ENCODE results near the gene FBXO42. TPM values are rescaled to one million over a fixed set of nuclear protein-coding genes. Genes with fewer than 3 reads are reported as not detected.

The FBXO42 gene
- total RNA-seq, 1 donor from 2014 or later: 9.0 TPM

DNA sequence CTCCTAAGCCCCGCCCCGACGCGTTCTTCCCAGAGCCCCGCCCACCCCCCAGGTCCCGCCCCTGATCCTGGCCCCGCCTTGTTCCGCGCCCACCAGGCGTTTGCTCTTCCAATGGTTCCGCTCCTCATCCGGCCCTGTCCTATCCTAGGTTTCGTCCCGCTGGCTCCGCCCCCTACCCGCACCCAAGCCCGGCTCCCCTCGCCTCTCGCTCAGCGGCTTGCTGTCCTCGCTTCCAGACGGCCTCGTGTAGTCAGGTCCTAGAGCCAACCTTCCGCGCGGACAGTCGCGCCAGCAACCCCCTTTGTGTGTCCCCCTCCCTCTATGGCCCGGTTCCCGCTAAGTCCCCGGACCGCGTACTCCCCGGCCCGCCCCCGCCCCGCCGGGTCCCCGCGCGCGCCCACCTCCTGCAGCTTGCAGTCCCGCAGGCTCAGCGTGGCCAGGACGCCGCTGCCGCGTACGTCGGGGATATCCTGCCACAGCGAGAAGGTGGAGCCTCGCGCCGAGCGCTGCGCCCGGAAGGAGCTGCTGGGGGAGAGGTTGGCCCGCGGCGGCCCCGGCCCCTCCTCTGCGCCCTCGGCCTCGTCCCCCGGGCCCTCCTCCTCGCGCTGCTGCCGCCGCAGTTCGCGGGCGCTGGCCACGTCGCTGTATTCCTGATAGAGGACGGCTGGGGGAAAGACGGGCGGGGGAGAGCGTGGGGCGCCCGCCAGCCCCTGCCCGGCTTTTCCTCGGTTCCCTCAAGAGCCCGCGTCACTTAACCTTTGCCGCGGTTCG, 145.5 kb downstream of the FBXO42 start:
- peak; percentile 96 for DNase-seq (ENCODE audit: low spot score)
- peak; percentile 92 for ATAC-seq

- DNase-seq (ENCODE audit: low spot score) (peak; percentile 67), ATAC-seq (no peak)
These were observed 146.3 kb downstream of the FBXO42 start for GRCh38 chr1:16205891-16206546.

DNA sequence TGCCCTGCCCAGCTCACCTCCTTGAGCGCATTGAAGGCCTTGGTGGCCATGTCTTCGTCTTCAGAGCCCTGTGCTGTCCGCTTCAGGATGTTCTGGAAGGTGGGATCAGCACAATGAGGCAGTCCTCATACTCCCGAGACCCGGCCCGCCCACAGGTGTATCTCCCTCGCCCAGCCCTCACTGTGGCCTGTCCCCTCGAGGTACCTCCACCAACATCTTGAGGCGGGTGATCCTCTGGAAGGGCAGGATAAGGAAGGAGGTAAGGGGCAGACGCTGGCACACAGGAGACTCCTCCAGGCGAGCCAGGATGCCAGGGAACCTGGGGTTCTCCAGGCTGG, 147.0 kb downstream of the FBXO42 start:
- ATAC-seq (no peak), DNase-seq (ENCODE audit: low spot score) (no peak)

DNA sequence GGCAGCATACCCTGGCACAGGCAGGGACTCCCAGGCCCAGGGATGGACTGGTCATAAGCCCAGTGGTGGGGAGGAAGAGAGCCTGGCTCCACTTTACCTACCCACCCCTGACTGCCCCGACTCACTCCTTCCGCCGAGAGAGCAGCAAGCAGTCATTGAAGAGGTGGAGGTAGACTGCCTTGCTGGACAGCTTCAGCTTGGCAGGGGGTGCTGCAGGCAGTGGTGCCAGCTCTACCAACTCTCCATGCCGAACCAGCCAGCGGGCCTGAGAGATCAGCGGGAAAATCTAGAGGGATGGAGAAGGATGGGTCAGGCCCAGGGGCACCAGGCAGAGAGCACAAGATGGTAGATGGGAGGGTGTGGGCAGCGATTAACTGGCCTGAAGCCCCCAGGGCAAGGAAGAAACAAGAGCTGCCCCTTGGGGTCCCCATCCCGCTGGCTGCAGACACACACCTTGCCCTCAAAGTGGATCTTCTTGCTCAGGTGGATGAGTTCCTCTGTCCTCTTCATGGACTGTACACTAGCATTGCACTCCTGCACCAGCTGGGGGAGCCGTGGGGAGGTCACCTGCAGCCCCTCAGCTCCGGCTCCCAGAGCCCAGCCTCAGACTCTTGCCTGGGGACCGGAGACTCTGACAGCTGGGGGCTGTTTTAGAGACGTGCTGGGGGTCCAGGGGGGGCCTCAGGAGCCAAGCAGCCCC, 147.5 kb downstream of the FBXO42 start:
- DNase-seq (ENCODE audit: low spot score) (no peak), ATAC-seq (no peak)

DNA sequence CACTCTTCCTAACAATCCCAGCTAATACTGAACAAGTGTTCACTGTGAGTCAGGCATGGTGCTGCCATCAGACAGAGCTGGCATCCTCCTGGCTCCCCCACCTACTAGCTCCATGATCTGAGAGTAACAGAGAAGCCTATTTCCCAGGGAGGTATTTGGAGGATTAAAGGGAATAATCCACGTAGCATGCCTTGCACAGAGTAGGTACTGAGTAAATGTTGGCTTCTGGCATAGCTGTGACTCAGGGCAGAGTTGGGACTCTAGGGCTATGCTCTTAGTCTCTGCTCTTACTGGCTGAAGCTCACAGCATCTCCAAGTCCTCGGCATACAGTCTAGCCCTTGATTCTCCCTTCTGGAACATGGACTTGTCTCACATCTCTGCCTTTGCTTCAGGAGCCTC, 148.1 kb downstream of the FBXO42 start:
- DNase-seq (ENCODE audit: low spot score) (no peak), ATAC-seq (no peak)

- ATAC-seq: no peak
- DNase-seq (ENCODE audit: low spot score): no peak
These were observed 148.7 kb downstream of the FBXO42 start for GRCh38 chr1:16203550-16203949.

DNA sequence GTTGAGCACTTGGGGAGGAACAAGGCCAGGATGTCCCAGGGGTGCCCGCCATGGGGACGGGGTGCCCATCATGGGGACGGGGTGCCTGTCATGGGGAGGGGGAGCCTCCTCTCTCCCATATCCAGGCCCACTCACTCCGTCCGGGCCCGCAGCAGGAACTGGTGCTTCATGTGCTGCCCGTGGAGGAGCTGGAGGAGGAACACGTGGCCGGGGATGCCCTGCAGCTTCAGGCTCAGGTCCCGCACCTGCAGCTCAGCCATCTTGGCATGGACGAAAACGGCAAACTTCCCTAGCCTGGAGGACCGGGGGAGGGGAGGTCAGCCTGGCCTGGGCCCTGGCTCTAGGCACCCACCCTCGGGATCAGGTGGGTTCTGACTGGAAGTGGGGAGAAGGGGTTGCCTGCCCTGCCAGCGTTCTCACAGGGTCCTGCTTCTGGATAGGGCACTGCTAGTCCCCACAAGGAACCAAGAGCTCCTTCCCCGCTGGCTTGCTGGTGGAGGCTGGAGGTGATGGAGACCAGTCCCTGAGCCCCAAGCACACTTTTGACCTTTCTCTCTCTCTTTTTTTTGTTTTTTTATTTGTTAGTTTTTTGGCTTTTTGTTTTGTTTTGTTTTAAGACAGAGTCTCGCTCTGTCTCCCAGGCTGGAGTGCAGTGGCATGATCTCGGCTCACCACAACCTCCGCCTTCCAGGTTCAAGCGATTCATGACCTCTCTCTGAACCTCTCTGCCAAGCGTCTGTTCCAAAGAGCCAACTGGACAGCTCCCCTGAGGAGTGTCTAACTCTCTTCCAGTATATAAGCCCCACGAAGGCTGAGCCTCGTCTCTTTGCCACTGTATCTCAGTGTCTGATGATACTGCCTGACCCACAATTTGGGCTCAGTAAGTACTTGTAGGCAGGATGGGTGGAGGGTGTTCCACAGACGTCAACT, 149.7 kb downstream of the FBXO42 start:
- ATAC-seq (no peak), DNase-seq (ENCODE audit: low spot score) (no peak)

DNA sequence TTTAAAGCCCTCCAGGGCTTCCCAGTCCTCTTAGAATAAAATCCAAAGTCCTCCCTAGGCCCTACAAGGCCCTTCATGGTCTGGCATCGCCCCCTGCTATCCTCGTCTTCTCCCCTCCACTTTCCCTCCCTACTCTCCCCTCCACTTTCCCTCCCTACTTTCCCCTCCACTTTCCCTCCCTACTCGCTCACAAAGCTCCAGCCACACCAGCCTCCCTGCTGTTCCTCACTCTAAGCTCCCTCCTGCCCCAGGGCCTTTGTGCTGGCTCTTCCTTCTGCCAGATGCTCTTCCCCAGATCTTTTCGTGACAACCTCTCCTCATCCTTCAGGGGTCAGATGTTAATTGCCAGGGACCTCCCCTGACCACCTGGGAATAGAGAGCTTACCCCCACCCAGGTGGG, 152.6 kb downstream of the FBXO42 start:
- ATAC-seq (no peak), DNase-seq (ENCODE audit: low spot score) (no peak)

- DNase-seq (ENCODE audit: low spot score): no peak
- ATAC-seq: no peak
These were observed 153.2 kb downstream of the FBXO42 start for GRCh38 chr1:16199157-16199501.

DNA sequence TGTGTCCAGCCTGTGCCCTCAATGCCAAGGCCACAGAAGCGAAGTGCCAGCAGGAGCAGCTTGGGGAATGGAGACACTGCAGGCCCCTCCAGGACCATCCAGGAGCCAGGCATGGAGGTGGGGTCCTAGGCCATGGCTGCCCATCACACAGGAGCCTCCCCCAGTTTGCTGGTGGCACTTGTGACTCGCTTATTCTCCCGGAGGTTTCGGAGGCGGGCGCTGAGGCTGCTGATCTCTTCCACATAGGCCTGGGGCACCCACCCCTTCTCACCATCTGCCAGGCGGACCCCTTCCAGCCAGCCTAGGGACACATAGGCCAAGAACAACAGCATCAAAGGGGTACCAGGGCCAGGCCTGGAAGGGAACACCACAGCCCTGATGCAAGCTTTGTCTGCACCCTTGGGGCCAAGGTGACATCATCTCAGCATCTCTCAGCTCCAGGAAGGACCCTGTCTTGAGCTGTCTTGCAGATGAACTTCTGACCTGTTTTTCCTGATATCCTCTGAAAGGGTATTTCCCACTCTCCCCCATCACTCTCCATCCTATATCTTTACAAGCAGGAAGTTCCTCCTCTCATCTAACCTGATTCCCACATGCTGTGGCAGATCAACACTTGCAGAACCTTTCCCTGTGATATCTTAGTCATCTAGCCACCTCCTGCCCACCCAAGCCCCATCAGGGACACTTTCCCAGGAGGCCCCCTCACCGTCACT, 153.7 kb downstream of the FBXO42 start:
- ATAC-seq (no peak), DNase-seq (ENCODE audit: low spot score) (no peak)

DNA sequence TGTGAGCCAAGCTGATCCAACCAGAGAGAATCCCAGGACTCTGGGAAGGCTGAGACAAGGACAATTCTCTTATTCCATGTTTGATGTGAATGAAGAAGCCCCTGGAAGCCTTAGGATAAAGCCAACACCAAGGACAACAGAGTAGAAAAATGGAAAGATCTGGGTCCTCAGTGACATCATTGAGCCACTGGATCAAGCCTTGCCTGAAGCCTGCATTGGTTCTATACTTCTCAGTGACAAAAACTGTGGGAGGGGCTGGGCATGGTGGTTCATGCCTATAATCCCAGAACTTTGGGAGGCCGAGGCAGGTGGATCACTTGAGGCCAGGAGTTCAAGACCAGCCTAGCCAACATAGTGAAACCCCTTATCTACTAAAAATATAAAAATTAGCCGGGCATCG, 155.4 kb downstream of the FBXO42 start:
- DNase-seq (ENCODE audit: low spot score) (no peak), ATAC-seq (no peak)

Other genes with a start within 250 kb of the FBXO42 start
- gene EPHA2, start 196.4 kb downstream of the FBXO42 start, total RNA-seq: 6.5 TPM
- 1.9 TPM for gene ARHGEF19, start 139.8 kb downstream of the FBXO42 start, total RNA-seq
- gene CPLANE2, start 115.3 kb downstream of the FBXO42 start, total RNA-seq: 4.7 TPM
- gene SZRD1, start 14.8 kb upstream of the FBXO42 start, total RNA-seq: 42.1 TPM
- gene SPATA21, start 84.9 kb upstream of the FBXO42 start, total RNA-seq: not detected
- gene NECAP2, start 88.2 kb upstream of the FBXO42 start, total RNA-seq: 17.8 TPM
- 1,159 TPM for gene RNU1-1, start 161.8 kb upstream of the FBXO42 start, total RNA-seq

Data from left lobe of liver (tissue), 2 donors.